DLD1 (cell line): ENCODE results near the gene TOGARAM2.

Experiments
- in situ Hi-C: cut with HindIII; loops from 2 replicates; pipeline ENCODE4 v1.10.0; 2017; ENCODE audit warnings: low sequenced_read_pairs

The TOGARAM2 gene

GRCh38 chr2:28981016-28981441 lies at the start of gene TOGARAM2:
Gene TOGARAM2, plus strand, starts transcription at chr2:28981298. Its CDS starts 13,537 bp downstream, at chr2:28994835.
- in situ Hi-C loops = no loop called here

GRCh38 chr2:28934769-28935168 lies 46.3 kb upstream of the TOGARAM2 start:
- in situ Hi-C loops = no loop called here

GRCh38 chr2:28941008-28941407 lies 40.1 kb upstream of the TOGARAM2 start:
- in situ Hi-C loops = no loop called here

GRCh38 chr2:28944535-28945248 lies 36.4 kb upstream of the TOGARAM2 start:
- in situ Hi-C loops = no loop called here

- in situ Hi-C loops = no loop called here
Observed at GRCh38 chr2:28948160-28948559, 32.9 kb upstream of the TOGARAM2 start.

GRCh38 chr2:28949190-28949589 lies 31.9 kb upstream of the TOGARAM2 start:
- in situ Hi-C loops = no loop called here

- in situ Hi-C loops = loop anchor here (10.0 kb wide), 1 partner anchor 245 kb away; no protein-coding TSS in a partner anchor
Observed at GRCh38 chr2:28949617-28950305, 31.3 kb upstream of the TOGARAM2 start.

GRCh38 chr2:28950941-28951630 lies 30.0 kb upstream of the TOGARAM2 start:
- in situ Hi-C loops = loop anchor here (10.0 kb wide), 1 partner anchor 244 kb away; no protein-coding TSS in a partner anchor

- in situ Hi-C loops = loop anchor here (10.0 kb wide), 1 partner anchor 243 kb away; no protein-coding TSS in a partner anchor
Observed at GRCh38 chr2:28951910-28952835, 28.9 kb upstream of the TOGARAM2 start.

- in situ Hi-C loops = loop anchor here (10.0 kb wide), 1 partner anchor 242 kb away; no protein-coding TSS in a partner anchor
Observed at GRCh38 chr2:28952836-28953211, 28.3 kb upstream of the TOGARAM2 start.

GRCh38 chr2:28955467-28955866 lies 25.6 kb upstream of the TOGARAM2 start:
- in situ Hi-C loops = loop anchor here (10.0 kb wide), 1 partner anchor 239 kb away; no protein-coding TSS in a partner anchor

- in situ Hi-C loops = loop anchor here (10.0 kb wide), 1 partner anchor 238 kb away; no protein-coding TSS in a partner anchor
Observed at GRCh38 chr2:28956415-28956826, 24.7 kb upstream of the TOGARAM2 start.

- in situ Hi-C loops = loop anchor here (10.0 kb wide), 1 partner anchor 238 kb away; no protein-coding TSS in a partner anchor
Observed at GRCh38 chr2:28956890-28957289, 24.2 kb upstream of the TOGARAM2 start.

- in situ Hi-C loops = loop anchor here (10.0 kb wide), 1 partner anchor 236 kb away; no protein-coding TSS in a partner anchor
Observed at GRCh38 chr2:28958689-28959088, 22.4 kb upstream of the TOGARAM2 start.

GRCh38 chr2:28960401-28960800 lies 20.7 kb upstream of the TOGARAM2 start:
- in situ Hi-C loops = no loop called here

GRCh38 chr2:28962505-28962904 lies 18.6 kb upstream of the TOGARAM2 start:
- in situ Hi-C loops = no loop called here

GRCh38 chr2:28970464-28971160 lies 10.5 kb upstream of the TOGARAM2 start:
- in situ Hi-C loops = no loop called here

GRCh38 chr2:28972778-28973335 lies 8.2 kb upstream of the TOGARAM2 start:
- in situ Hi-C loops = no loop called here

GRCh38 chr2:28974252-28974651 lies 6.8 kb upstream of the TOGARAM2 start:
- in situ Hi-C loops = no loop called here
